ENCODE results near the gene MAPK14. TPM values are rescaled to one million over a fixed set of nuclear protein-coding genes. Genes with fewer than 3 reads are reported as not detected.
A peak's percentile ranks its signal among the peaks of the same experiment; 100 is the strongest.

MAPK14 gene
- total RNA-seq, 1 experiment from 2014 or later = 52.7 TPM

- DNase-seq (ENCODE audit: low read depth) = no peak
Observed at GRCh38 chr6:36136034-36136433, 108.4 kb downstream of the MAPK14 start.

- DNase-seq (ENCODE audit: low read depth) = no peak
Observed at GRCh38 chr6:36136551-36136950, 108.9 kb downstream of the MAPK14 start.

- no peak for DNase-seq (ENCODE audit: low read depth)
Observed at GRCh38 chr6:36138667-36139066, 111.1 kb downstream of the MAPK14 start.

- peak; percentile 66 for DNase-seq (ENCODE audit: low read depth)
Observed at GRCh38 chr6:36139431-36139830, 111.8 kb downstream of the MAPK14 start.

- DNase-seq (ENCODE audit: low read depth) = no peak
Observed at GRCh38 chr6:36139991-36140710, 112.5 kb downstream of the MAPK14 start.

- no peak for DNase-seq (ENCODE audit: low read depth)
Observed at GRCh38 chr6:36141091-36141490, 113.5 kb downstream of the MAPK14 start.

- no peak for DNase-seq (ENCODE audit: low read depth)
Observed at GRCh38 chr6:36141961-36142360, 114.4 kb downstream of the MAPK14 start.

- DNase-seq (ENCODE audit: low read depth) = no peak
Observed at GRCh38 chr6:36142971-36143838, 115.6 kb downstream of the MAPK14 start.

- no peak for DNase-seq (ENCODE audit: low read depth)
Observed at GRCh38 chr6:36145495-36145894, 117.9 kb downstream of the MAPK14 start.

- DNase-seq (ENCODE audit: low read depth) = no peak
Observed at GRCh38 chr6:36147294-36147693, 119.7 kb downstream of the MAPK14 start.

GRCh38 chr6:36149476-36149875 is 121.9 kb downstream of the MAPK14 start:
- no peak for DNase-seq (ENCODE audit: low read depth)

- DNase-seq (ENCODE audit: low read depth) = no peak
Observed at GRCh38 chr6:36150283-36150682, 122.7 kb downstream of the MAPK14 start.

- DNase-seq (ENCODE audit: low read depth) = no peak
Observed at GRCh38 chr6:36154286-36154685, 126.7 kb downstream of the MAPK14 start.

GRCh38 chr6:36155662-36156061 is 128.1 kb downstream of the MAPK14 start:
- no peak for DNase-seq (ENCODE audit: low read depth)

- DNase-seq (ENCODE audit: low read depth) = no peak
Observed at GRCh38 chr6:36160147-36160760, 132.6 kb downstream of the MAPK14 start.

Other genes with a start within 250 kb of the MAPK14 start
- not detected in 2 replicates for gene CLPSL1, start 246.8 kb upstream of the MAPK14 start, total RNA-seq (2014; rRNA removed; shearing (Covaris generic))
- not detected in 2 replicates for gene CLPS, start 230.5 kb upstream of the MAPK14 start, total RNA-seq (2014; rRNA removed; shearing (Covaris generic))
- gene LHFPL5, start 222.5 kb upstream of the MAPK14 start, total RNA-seq (2014; rRNA removed; shearing (Covaris generic)) = not detected in 2 replicates
- 131 and 151 TPM in 2 replicates for gene SRPK1, start 106.7 kb upstream of the MAPK14 start, total RNA-seq (2014; rRNA removed; shearing (Covaris generic))
- not detected in 2 replicates for gene SLC26A8, start 3.2 kb upstream of the MAPK14 start, total RNA-seq (2014; rRNA removed; shearing (Covaris generic))
- gene MAPK13, start 102.7 kb downstream of the MAPK14 start, total RNA-seq (2014; rRNA removed; shearing (Covaris generic)) = 0.18 and 0.46 TPM in 2 replicates
- gene BRPF3, start 168.9 kb downstream of the MAPK14 start, total RNA-seq (2014; rRNA removed; shearing (Covaris generic)) = 7.2 and 10.0 TPM in 2 replicates
- gene PNPLA1, start 242.3 kb downstream of the MAPK14 start, total RNA-seq (2014; rRNA removed; shearing (Covaris generic)) = not detected in 2 replicates